HG03432 (cell line): ENCODE measurements around the gene APBB1.
A peak's percentile ranks its signal among the peaks of the same experiment; 100 is the strongest.

ENCODE experiments used
- ATAC-seq: cut with Tn5 transposase; IDR thresholded peaks from one replicate; pipeline ENCODE4 v1.9.1; 2021; ENCODE audit warnings: mild to moderate bottlenecking, moderate library complexity; ENCODE audit not compliant: unreplicated experiment

APBB1 gene

DNA sequence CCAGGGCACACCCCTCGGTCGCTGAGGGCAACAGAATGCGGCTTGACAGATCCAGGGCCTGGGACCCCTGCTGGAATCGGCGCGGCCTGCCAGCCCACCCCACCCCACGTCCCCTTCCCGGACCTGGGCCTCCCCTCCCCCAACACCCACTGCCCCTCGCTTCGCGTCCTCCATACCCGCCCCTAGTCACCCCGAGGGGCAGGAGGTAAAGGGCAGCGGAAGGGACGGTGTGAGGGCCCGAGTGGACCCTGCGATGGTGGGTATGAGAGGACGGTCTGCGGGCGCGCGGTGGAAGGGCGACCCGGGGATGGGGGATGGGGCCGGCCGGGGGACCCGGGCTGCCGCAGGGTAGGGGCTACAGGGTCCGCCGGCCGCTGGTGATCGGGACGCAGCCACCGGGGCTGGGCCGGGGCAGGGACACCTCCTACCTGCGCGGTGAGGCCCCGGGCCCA, 311 bp downstream of the APBB1 start:
- ATAC-seq, result peak; percentile 22

DNA sequence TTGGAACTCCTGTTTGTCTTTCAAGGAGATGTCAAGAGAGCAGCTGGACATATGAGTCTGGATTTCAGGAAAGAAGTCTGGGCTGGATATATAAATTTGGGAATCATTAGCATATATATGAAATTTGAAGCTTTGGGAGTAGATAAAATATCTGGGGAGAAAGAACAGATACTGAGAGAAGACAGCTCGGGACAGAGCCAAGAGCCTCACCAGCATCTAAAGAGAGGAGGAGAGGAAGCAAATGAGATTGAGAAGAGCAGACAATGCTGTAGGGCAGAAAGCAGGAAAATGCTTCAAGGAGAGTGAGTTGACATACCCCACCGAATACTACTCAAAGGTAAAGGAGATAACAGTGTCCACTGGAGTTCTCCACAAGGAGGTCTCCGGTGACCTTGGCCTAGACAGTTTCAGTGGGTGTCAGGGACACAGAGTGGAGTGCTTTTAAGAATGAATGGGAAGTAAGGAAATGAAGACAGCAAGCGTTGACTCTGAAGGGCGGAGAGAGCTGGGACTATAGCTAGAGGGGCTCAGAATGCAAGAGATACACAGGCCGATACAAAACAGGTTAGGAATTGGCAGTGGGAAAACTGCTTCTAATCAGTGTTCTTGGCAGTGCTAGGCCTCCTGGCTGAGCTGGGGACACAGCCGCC, 862 bp downstream of the APBB1 start:
- ATAC-seq, result no peak

DNA sequence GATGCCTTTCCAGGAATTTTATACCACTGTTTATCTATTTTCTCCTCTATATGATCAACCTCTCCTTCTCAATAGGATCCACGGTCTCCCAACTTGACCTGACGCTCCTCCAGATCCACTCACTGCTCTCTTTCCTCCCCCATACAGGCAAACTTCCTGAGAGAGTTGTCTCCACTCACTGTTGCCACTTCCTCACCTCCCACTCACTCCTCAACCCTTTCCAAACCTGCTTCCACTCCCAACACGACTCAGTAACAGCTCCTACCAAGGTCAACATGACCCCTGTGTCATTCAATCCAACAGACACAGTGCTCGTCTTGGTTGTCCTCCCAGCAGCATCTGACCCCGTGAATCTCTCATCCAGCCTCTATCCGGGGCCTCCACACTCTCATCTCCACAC, 3.1 kb downstream of the APBB1 start:
- ATAC-seq, result no peak

DNA sequence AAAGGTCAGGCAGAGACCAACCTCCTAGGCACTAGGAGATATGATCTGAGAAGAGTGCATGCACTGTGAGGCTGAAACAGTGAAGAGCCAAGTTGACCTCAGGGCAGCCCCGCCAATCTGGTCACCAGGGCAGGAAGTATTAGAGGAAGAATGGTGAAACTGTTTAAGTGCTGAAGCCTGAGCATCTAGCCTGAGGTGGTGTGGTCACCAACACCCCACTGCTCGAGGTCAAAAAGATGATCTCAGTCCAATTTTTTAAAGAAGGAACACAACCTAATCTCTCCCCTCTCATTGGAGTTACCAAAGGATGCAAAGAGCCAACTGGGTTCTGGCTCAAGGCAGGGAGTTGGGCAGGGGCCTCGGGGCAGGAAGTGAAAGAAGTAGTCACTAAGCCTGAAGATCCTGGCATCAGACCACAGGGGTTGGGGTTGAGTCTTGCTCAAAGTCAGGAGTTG, 4.0 kb downstream of the APBB1 start:
- no peak for ATAC-seq

DNA sequence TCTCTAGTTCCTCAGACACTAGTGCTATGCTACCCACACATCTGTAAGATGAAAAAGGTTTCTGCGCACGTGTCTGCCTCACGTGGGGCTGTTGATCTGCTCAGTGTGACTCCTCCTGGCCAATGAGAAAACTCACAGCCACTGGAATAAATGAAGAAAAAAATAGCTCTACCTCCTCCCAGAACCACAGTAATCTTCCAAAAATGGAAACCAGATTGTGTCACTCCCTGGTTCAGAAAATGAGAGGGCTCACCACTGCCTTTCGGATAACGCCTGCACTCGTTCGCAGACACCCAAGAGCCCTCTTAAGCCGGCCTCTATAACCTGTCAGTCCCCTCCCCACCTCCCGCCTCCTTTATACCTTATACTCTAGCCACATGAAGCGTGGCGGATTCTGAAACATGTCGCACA, 5.1 kb downstream of the APBB1 start:
- ATAC-seq, result no peak

DNA sequence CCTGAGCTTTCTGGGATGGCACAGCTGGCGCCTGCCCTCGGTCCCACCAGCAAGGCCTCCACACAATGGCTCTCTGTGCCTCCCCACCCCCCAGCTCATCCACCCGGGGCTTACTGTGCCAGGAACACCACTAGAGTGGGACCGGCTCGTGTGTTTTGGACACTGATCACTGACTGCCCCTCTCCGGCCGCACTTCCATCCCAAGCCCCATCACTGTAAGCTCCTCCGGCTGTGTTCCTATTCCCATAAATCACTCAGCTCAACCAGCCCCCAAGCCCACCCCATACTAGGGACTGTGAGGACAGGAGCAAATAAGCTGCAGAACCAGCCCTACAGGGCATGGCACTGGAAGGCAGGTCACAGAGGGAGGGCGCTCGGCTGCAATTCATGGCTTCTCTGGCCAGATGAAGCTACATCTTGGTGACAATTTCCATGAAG, 7.3 kb downstream of the APBB1 start:
- ATAC-seq, result no peak

DNA sequence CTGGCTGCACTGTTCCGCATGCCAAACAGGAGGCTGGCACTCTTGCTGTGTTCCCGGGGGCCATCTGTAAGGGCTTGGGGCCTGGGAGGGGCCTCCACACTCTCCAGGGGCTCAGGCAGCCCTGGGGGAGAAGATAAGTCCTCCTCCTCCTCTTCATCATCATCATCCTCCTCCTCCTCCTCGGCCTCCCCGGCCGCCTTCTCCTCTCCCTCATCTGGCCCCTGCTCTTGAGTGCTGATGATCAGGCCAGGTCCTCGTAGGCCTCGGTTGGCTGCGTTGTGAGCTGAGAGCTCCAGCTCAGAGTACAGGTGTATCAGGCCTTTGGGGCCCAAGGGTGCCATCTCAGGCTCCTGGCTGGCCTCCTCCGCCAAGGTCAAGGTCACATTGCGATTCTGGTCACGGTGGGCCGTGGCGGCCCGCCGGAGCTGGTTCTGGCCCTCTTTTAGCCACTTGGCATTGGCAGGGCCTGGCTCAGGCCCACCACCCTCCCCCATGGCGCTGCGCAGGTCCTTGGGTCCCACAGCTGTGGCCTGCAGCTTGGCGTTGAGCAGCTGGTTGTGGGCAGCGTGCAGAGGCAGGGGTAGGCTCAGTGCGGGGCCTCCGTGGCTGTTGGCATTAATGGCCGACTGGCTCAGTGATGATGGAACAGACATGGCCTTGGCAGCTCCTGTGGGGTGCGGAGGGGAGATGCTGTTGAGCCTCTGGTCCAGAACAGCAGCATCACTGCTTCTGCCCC, 8.0 kb downstream of the APBB1 start:
- no peak for ATAC-seq

DNA sequence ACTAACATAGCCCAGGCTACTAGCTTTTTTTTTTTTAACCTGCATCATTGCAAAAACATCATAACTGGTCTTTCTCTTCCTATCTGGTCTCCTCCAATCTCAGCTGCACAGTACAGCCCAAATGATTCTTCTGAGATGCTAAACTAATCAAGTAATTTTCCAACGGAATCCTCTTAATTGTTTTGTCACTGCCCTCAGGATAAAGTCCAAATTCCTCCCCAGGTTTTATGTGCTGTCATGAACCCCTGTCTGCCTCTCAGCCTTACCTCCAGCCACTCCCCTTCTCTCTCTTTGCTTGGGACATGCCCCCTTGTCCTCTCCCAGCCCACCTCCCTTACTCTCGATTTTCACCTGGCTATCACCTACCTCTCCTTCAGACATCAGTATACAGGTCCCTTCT, 12.5 kb downstream of the APBB1 start:
- ATAC-seq, result no peak

DNA sequence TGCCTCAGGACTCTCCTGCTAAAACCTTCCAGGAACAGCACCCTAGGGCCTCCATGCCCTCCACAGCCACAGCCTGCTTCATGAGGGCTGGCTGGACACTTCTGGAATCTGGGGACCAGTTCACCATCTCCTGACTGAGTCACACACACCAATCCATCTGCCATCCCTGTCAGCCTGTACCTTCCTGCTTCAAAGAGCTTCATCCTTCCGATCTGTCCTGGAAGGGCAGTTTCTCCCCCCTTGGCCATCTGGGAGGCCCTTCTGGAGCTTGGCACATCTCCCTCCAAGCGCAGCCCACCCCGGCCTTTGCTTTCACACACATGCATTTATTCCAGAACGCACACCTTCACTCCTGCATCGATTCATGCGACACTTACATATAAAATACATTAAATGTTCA, 13.0 kb downstream of the APBB1 start:
- ATAC-seq, result no peak

DNA sequence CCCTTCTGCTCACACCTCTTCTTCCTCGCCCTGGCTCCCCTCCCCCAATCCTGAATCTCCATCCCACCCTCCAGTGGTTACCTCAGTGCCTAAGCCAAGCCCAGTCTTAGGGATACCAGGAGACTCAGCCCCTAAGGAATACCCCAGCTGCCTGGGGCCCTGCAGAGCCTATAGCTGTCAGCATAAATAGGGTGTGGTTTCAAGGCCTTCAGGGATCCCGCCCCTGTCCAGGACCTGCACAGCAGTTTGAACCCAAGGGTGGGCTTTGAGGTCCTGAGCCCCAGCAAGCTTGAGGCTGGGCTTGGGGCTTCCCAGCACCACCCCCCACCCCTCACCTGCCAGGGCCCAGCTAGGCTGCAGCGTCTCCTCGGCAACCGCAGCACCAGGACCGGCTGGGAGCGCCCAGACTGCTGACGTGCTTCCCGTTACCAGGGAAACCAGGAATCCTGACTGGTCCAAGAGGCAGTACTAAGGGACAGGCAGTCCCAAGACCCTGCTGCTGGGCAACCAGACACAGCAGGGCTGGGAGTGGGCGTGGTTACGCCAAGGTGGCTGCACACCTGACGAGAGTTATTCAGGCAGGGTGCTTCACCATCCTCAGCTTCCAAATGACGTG, 13.7 kb downstream of the APBB1 start:
- ATAC-seq, result no peak

DNA sequence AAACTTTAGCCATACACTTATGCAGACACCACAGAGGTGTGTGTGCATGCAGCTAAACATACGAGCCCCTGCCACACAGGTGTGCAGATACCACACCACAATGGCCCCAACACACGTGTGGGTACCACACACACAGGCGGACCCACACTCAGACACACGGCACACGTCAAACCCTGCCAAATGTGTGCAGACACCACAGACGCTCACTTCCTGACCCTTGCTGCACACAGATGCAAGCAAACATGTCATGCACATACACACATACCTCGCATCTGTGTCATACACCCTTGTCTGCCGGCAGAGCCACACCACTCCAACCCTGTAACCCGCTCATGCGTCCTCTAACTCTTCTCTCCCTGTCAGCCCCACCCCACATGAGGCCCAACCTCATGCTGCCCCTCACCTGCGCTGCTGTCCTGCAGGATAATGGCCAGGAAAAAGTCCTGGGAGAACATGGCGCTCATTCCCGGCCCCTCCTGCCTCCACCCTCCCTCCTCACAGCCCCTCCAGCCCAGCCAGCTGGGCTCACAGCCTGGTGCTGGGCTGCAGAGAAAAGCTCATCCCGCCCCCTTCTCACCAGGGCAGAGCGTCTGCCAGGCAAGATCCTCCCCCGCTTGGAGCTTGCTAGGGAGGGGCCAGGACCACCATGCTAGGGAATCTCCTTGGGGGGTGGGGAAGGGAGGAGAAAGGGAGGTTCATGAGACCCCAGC, 14.4 kb downstream of the APBB1 start:
- no peak for ATAC-seq

DNA sequence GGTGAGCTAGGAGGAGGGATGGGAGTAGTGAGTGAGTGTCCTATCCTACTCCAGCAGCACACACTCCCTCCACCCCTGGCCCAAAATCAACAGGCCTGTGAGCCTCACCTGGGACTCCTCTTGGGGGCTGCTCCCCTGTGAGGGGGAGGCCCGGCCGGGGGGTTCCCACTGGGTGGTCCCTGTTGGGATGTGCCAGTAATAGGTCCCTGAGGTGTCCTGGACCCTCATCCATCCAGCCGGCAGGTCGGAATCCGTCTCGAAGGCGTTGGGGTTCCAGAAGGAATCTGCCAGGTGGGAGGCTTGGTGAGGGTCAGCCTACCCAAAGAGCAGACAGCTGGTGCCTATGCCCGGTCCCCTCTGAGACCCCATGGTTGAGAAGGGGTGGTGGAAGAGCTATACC, 15.4 kb downstream of the APBB1 start:
- ATAC-seq, result no peak

DNA sequence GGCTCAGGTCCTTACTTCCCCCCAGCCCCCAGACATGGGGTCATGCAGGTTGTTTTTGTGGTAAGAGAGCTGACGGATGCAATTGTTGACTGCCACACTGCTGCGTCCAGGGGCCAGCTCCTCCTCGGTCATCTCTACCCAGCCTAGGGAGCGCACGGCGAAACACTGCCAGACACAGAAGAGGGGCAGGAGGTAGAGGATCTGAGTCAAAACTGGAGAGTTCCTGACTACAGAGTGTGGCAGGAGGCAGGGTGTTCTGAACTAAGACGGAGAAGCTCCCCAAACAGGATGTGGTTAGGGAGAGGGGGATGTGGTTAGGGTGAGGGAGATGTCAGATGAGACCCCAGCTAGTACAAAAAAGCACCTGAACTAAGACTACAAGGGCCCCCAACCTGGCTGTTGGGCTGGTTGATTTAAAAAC, 16.3 kb downstream of the APBB1 start:
- peak; percentile 97 for ATAC-seq

DNA sequence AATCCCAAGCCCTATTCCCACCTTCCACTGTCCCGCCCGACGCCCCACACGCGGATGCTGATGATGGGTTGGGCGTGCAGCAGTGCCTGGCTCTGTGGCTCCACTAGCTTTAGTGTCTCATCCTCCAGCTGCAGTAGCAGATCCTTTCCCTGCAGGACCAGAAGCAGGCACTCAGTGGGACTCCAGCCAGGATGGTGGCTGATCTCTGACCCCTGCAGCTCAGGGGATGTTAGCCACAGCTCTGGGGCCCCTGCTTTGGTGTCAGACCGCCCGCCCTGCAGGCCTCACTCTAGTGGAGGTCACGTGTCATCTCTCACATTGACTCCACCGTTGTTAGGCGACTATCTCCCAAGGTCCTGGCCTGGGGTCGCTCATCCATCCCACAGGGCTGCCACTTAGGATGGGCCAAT, 16.8 kb downstream of the APBB1 start:
- ATAC-seq, result peak; percentile 33

DNA sequence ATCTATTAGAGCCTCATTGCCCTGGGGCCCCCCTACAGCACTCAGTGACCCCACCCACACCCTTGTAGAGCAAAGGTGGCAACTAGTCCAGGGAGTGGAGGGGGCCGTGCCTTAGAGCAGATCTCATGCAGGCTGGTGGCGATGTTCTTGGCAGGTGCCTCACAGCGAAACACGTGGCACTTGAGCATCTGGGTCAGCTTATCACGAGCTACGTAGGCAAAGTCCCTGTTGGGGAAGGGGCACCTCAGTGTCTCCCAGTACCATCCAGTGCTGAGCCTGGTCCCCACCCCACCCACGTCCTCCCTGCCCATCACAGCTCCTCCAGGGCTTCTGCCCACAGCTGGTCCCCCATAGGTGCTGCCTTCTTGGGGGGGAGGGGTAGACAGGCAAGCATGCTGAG, 17.4 kb downstream of the APBB1 start:
- no peak for ATAC-seq

DNA sequence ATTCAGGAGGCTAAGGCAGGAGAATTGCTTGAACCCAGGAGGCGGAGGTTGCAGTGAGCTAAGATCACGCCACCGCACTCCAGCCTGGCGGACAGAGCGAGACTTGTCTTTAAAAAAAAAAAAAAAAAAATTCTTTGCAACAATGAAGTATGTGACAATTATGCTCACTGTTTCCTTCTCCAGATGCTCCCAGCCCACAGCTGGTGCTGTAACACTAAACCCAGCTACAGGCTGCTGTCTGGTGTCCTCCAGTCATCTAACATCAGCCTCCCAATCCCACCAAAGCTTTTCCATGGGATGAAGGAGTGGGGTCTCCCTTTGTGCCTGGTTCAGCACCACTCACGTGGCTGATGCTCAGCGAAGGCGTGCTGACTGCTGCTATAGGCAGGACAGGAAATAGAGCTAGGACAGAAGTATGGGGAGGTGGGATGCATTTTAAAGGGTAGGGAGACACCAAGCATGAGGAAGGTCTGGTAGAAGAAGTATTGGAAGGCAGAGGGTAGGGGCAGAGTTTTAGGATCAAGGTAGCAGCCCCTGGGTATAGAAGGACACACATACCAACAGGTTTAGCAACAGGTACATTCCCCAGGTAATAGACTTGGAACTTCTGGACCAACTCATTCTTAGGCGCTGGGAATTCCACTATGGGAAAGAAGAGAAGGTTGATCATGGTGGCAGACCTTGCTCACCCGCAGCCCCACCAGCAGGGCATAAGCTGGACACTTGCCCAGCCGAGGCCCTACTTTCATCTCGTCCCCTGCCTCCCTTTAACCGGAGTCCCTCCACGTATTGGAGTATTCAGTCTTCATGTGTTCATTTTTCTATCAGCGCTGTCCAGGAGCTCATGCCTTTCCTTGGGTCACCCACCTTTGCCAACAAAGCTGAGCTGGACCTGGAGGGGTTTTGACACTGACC, 18.2 kb downstream of the APBB1 start:
- ATAC-seq, result no peak

DNA sequence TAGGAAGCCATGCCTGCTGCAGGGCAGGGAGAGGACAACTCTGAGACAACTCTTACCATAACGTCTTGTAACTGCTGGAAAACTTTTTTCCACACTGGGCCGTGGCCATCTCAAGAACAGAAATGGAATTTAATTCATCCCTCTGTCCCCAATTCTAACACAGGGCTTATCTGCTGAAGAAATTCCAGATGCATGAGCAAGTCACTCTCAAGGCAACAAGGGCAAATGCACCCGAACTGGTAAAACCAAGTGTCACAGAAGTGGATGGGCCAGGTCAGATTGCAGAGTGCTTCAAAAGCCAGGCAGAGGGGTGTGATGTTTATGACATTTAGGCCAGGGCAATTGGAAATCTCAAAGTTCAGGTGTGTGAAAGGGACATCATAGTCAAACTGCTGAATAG, 21.3 kb downstream of the APBB1 start:
- ATAC-seq, result no peak

DNA sequence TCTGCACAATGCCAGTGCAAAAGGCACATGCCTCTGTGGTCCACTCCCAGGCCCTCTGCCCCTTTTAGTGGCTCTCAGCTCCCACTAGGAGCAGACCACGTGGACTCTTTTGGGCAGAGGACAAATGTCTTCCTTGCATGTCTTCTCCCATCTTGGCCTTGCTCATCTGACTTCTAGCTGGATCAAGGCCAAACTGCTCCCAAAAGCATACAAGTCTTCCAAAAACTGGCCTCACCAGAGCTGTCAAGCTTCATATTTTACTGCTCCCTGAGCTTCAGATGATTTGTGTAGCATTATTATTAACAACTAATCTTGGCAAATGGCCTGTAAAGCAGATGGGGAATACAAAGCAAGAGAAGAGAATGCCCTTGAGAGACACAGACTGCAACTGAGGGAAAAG, 21.7 kb downstream of the APBB1 start:
- ATAC-seq, result no peak

DNA sequence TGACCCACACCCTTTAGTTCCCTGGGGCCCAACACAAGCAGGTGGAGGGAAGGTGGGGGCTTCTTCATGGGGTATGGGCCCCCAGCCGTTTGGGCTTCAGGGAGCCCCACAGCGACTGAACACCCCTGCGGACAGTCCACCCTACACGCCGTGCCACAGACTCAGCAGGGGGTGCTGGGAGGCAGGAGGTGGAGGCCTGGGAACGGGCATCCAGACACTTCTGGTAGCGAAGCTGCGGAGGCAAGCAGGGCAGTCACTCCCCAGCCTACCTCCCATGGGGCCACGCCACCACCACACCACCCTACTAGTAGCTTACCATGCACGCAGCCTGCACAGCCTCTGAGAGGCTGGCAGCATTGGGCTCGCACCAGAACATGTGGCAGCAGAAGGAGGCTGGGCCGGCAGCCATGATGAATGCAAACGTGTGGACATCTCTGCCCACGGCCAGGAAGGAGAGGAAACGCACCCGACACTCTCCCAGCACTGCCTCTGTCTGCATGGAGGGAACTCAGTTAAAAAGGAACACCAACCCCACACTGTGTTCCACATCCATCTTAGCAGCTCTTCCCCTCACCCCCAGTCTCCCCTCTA, 23.3 kb downstream of the APBB1 start:
- ATAC-seq, result no peak
